H1 (cell line): Measurements from ENCODE around the gene ZNF407.

Experiments
- ASH2L ChIP-seq: fragments of 200-600, 300-600 bp; sonication (generic); IDR thresholded peaks from one replicate; pipeline ENCODE4 v1.7.1; 2017; ENCODE audit warnings: low read length
- ATF3 ChIP-seq: IDR thresholded peaks from 2 replicates; pipeline ENCODE4 v1.6.1; 2011; ENCODE audit warnings: low read depth, mild to moderate bottlenecking, low read length; ENCODE audit not compliant: insufficient read depth
- CEBPB ChIP-seq: IDR thresholded peaks from 2 replicates; pipeline ENCODE4 v1.6.1; 2012; ENCODE audit warnings: low read depth, low read length
- CTCF ChIP-seq, 3 experiments: IDR thresholded peaks; 1 replicate in 2 of 3; 2 replicates in 1 of 3; pipeline versions ENCODE4 v1.5.1 to v1.6.1; 2011; ENCODE audit warnings: low read length in 3 of 3, mild to moderate bottlenecking in 3 of 3, inconsistent platforms in 2 of 3, low read depth in 1 of 3, moderate library complexity in 1 of 3; ENCODE audit not compliant: insufficient read depth in 1 of 3; ENCODE audit errors: control extremely low read depth in 1 of 3
- EP300 ChIP-seq, 2 experiments: IDR thresholded peaks; 1 replicate in 1 of 2; 2 replicates in 1 of 2; pipeline ENCODE4 v1.6.1; 2011 to 2012; ENCODE audit warnings: low read depth in 2 of 2, low read length in 2 of 2, mild to moderate bottlenecking in 2 of 2, borderline replicate concordance in 1 of 2, inconsistent platforms in 1 of 2, moderate library complexity in 1 of 2
- EZH2 ChIP-seq: fragments of 200-600 bp; sonication (generic); IDR thresholded peaks from 2 replicates; pipeline ENCODE4 v1.7.1; 2012; ENCODE audit warnings: low read depth, mild to moderate bottlenecking, moderate library complexity, low read length, inconsistent platforms; ENCODE audit not compliant: severe bottlenecking
- GABPA ChIP-seq: IDR thresholded peaks from 2 replicates; pipeline ENCODE4 v1.6.1; 2011; ENCODE audit warnings: mild to moderate bottlenecking, low read length, moderate library complexity, borderline replicate concordance; ENCODE audit not compliant: insufficient read depth
- POLR2A ChIP-seq, 2 experiments: IDR thresholded peaks; 1 replicate in 1 of 2; 2 replicates in 1 of 2; pipeline ENCODE4 v1.6.1; 2011; ENCODE audit warnings: low read depth in 2 of 2, low read length in 2 of 2, mild to moderate bottlenecking in 2 of 2; ENCODE audit errors: control extremely low read depth in 1 of 2
- POLR2AphosphoS5 ChIP-seq: IDR thresholded peaks from 2 replicates; pipeline ENCODE4 v1.6.1; 2011; ENCODE audit warnings: low read depth, low read length
- RAD21 ChIP-seq, 2 experiments: IDR thresholded peaks in 1 of 2; conservative IDR thresholded peaks in 1 of 2; 2 replicates each; pipeline ENCODE4 v1.6.1; 2011; ENCODE audit warnings: low read depth in 2 of 2, low read length in 2 of 2, improper control_type of control experiment in 1 of 2, inconsistent platforms in 1 of 2, mild to moderate bottlenecking in 1 of 2, moderate library complexity in 1 of 2
- SP1 ChIP-seq: IDR thresholded peaks from 2 replicates; pipeline ENCODE4 v1.6.1; 2011; ENCODE audit warnings: low read depth, low read length
- YY1 ChIP-seq: IDR thresholded peaks from 2 replicates; pipeline ENCODE4 v1.6.1; 2011; ENCODE audit warnings: low read depth, mild to moderate bottlenecking, low read length
- ZNF274 ChIP-seq: IDR thresholded peaks from 2 replicates; pipeline ENCODE4 v1.7.0; 2012; ENCODE audit warnings: low read length, borderline replicate concordance; ENCODE audit errors: extremely low read depth

- TF ChIP-seq CTCF (IDR thresholded peaks at IDR 0.05; ENCODE audit: control extremely low read depth in 1 of 3, insufficient read depth in 1 of 3, low read depth in 1 of 3, low read length in 3 of 3), result no peak
- no peak for TF ChIP-seq RAD21 (IDR thresholded peaks at IDR 0.05 in 1 of 2, conservative IDR thresholded peaks at IDR 0.05 in 1 of 2; ENCODE audit: low read depth in 2 of 2, low read length in 2 of 2)
- no peak for TF ChIP-seq GABPA
- TF ChIP-seq EP300 (IDR thresholded peaks at IDR 0.05; ENCODE audit: borderline replicate concordance in 1 of 2, low read depth in 2 of 2, low read length in 2 of 2), result no peak
- no peak for TF ChIP-seq POLR2A (IDR thresholded peaks at IDR 0.05; ENCODE audit: control extremely low read depth in 1 of 2, low read depth in 2 of 2, low read length in 2 of 2)
- no peak for TF ChIP-seq POLR2AphosphoS5
- TF ChIP-seq ZNF274, result no peak
- no peak for TF ChIP-seq ATF3
- TF ChIP-seq ASH2L, result no peak
- no peak for TF ChIP-seq YY1
- TF ChIP-seq EZH2, result no peak
- no peak for TF ChIP-seq SP1
- no peak for TF ChIP-seq CEBPB
Measured at GRCh38 chr18:74981476-74981875, 383.8 kb downstream of the ZNF407 start.
